ENCODE data around the gene FAM161B.
"Not testable (repeated sequence)": the region's sequence is repeated elsewhere in the genome, so short reads cannot be mapped to it uniquely, and the experiment has no call there.

Gene FAM161B, protein sequence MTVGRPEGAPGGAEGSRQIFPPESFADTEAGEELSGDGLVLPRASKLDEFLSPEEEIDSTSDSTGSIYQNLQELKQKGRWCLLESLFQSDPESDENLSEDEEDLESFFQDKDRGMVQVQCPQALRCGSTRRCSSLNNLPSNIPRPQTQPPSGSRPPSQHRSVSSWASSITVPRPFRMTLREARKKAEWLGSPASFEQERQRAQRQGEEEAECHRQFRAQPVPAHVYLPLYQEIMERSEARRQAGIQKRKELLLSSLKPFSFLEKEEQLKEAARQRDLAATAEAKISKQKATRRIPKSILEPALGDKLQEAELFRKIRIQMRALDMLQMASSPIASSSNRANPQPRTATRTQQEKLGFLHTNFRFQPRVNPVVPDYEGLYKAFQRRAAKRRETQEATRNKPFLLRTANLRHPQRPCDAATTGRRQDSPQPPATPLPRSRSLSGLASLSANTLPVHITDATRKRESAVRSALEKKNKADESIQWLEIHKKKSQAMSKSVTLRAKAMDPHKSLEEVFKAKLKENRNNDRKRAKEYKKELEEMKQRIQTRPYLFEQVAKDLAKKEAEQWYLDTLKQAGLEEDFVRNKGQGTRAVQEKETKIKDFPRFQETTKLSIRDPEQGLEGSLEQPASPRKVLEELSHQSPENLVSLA

DNA sequence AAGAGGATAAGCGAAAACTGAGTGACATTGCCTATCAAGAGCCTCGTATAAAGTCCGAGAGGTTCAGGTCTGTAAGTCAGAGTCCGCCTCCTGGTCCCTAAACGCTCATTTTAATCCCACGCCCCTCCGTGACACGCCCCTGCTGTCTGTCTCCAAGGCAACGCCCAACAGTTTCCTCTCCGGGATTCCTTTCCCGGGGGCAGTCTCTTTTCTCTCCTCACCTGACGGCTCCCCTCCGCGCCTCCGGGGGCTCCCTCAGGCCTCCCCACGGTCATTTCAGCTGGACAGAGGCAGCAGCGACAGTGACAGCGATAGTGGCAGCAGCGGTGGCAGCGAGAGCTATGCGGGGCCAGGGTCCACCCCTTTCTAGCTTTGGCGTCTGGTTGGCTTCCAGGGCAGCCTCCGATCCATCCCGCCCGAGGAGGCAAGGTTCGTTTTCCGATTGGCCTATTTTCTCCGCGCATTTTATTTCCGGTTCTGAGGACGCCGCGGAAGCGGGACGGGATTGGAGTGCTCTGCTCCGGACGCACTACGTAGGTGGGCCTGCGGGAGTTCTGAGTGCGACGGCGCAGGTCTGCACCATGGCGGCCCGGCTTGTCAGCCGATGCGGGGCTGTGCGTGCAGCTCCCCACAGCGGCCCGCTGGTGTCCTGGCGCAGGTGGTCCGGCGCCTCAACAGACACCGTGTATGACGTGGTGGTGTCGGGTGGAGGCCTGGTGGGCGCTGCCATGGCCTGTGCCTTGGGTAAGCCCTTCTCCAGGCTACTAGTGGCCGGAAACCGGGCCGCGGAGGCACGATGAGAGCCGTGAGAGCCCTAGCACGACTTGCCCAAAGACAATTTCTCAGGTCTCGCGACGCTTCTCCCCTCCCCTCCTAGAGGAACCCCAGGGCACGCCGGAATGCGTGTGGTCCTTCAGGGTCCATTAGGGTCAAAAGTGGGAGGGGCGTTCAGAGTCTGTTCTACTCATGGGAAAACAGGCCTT lies at the start of gene FAM161B, which contains the start of gene COQ6:
TSS of gene FAM161B (minus strand) at position 343 of the 983 bp plus-strand sequence. CDS start at position 275, 68 bp downstream.
TSS of gene COQ6 (plus strand) at position 551 of the 983 bp plus-strand sequence. CDS start at position 582, 31 bp downstream.
- peak; percentile 97 for DNase-seq

- DNase-seq, result no peak
Measured at GRCh38 chr14:73998726-73999125, 48.8 kb upstream of the FAM161B start.

GRCh38 chr14:73997944-73998447 lies 48.1 kb upstream of the FAM161B start:
- DNase-seq, result no peak

DNA sequence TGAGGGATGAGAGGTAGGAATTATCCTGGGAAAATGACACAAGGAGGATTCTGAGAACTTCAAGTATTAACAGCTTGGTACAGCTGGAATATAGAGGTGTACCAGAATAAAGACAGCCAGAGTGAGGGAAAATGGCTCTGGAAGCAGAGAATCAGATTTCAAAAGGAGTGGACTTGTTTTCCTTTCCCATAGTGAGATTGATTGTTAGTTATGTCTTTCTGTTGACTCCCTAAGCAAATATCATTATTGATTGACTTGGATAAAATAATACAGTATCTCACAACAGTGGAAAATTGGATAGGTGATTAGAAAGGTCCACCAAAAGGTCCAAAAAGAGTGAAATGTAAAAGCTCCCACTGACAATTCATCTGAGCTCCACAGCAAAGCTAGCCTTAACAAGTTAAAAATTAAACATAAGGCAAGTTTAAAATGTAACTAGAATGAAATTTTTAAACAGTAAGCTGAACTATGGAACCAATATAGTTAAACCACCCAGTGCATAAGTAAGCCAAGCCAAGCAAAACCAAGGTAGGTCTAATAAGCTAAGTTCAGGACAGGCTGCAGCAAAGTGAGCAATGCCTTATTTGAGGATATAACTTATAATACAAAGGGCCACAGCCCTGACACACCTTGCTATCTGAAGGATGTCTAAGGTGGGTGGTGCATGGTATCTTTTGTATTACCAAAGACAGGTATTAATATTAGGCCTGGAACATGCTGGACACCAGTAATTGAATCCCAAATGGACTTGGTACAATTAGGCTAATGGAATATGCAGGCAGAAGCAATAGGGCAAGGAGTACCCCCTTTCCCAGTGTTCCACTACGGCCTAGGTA lies 47.4 kb upstream of the FAM161B start:
- no peak for DNase-seq

DNA sequence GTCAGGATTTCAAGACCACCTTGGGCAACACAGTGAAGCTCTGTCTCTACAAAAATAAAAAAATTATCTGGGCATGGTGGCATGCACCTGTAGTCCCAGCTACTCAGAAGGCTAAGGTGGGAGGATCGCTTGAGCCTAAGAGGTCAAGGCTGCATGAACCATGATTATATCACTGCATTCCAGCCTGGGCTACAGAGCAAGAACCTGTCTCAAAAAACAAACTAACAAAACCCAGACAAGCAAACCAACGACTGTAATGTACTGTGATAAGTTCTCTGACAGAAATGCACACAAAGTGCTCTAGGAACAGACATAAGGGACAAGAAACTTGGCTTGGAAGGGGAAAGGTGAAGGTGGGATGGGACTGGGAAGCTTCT lies 46.8 kb upstream of the FAM161B start:
- DNase-seq, result no peak

GRCh38 chr14:73995977-73996378 lies 46.1 kb upstream of the FAM161B start:
- DNase-seq, result no peak

- DNase-seq, result not testable (repeated sequence)
Measured at GRCh38 chr14:73994926-73995325, 45.0 kb upstream of the FAM161B start.

DNA sequence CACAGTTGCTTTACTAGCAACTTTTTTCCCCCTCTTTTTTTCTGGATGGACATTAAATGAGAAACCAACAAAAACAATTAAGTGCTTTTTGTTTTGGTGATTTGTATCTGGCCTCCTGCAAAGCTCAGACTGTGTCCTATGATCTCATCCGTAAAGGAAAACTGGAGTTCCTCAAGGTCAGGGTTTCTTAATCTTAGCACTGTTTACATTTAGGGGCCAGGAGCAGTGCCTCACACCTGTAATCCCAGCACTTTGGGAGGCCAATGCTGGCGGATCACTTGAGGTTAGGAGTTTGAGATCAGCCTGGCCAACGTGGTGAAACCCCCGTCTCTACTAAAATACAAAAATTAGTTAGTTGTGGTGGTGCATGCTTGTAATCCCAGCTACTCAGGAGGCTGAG lies 41.2 kb upstream of the FAM161B start:
- no peak for DNase-seq

GRCh38 chr14:73988656-73989055 lies 38.8 kb upstream of the FAM161B start:
- DNase-seq, result not testable (repeated sequence)

DNA sequence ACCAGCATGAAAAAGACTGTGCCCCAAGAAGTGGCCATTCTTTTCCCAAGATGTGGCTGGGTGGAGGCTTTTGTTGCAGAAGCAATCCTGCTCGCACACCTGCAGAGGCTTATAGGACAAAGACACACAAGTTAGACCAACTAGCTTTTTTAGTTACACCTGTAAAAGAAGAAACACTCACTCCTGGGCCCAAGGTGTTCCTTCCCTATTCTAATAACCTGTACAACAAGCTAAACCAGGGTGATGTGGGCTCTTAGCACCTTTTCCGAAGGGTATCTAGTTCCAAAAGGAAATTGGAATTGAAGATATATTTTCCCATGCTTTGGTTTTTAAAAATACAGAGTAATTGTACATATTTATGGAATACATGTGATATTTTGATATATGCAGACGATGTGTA lies 38.2 kb upstream of the FAM161B start:
- no peak for DNase-seq

- DNase-seq, result no peak
Measured at GRCh38 chr14:73977896-73978295, 28.0 kb upstream of the FAM161B start.

- no peak for DNase-seq
Measured at GRCh38 chr14:73976125-73976524, 26.2 kb upstream of the FAM161B start.

GRCh38 chr14:73973497-73973896 lies 23.6 kb upstream of the FAM161B start:
- DNase-seq, result no peak

DNA sequence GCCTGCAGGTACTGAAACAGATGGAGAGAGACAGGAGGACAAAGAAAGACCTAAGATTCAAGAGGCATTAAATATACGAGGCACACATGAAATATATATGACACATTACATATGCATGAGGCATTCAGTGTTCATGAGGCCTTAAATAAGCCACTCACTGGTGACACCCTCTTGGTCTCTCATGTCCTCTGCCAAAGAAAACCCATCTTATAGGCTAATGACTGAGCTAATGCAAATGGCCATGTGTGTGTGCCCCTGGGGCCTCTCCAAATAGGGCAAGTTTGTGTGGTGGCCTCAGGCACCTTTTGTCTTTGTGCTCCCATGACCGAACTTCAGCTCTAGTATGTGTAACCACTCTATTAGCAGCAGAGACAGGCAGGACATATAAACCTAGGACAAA lies 19.0 kb upstream of the FAM161B start:
- DNase-seq, result no peak

- DNase-seq, result no peak
Measured at GRCh38 chr14:73965216-73965615, 15.3 kb upstream of the FAM161B start.

- DNase-seq, result no peak
Measured at GRCh38 chr14:73961192-73961591, 11.3 kb upstream of the FAM161B start.

DNA sequence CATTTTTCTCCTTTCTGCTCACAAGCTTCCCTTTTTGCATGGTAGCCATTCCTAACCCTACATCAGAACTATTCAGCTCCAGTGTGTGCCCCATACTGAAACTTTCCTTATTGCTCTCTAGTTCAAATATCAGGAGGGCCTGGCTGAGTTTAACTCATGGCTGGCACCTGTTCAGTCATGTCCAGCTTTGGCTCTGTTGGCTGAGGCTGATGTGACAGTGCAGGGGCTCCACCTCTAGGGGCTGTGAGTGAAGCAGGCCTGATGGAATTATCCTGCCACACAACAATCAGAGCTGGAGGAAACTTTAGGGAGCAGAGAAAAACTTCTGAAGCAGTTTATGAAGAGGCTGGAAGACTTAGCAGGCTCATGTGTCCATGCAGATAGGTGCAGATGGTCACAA lies 8.7 kb upstream of the FAM161B start:
- DNase-seq, result no peak

DNA sequence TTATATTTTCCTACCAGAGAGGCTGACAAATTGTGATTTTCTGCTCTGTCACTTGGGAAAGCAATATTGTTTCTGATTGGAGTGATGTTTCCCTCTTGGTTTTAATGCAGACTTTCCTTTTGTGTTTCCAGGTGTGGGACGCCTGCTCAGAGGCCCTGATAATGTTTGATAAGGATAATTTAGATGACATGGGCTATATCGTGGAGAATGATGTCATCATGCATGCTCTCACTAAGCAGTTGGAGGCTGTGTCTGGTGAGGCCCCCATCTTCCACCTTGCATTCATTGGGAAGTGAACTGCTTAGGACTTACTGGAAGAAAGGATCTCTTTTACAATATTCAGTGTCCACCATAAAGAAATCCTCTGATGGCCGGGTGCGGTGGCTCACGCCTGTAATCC lies 5.8 kb upstream of the FAM161B start:
- DNase-seq, result no peak

GRCh38 chr14:73953731-73954130 lies 3.8 kb upstream of the FAM161B start:
- peak; percentile 17 for DNase-seq

- DNase-seq, result no peak
Measured at GRCh38 chr14:73945159-73945670, 4.7 kb downstream of the FAM161B start.

DNA sequence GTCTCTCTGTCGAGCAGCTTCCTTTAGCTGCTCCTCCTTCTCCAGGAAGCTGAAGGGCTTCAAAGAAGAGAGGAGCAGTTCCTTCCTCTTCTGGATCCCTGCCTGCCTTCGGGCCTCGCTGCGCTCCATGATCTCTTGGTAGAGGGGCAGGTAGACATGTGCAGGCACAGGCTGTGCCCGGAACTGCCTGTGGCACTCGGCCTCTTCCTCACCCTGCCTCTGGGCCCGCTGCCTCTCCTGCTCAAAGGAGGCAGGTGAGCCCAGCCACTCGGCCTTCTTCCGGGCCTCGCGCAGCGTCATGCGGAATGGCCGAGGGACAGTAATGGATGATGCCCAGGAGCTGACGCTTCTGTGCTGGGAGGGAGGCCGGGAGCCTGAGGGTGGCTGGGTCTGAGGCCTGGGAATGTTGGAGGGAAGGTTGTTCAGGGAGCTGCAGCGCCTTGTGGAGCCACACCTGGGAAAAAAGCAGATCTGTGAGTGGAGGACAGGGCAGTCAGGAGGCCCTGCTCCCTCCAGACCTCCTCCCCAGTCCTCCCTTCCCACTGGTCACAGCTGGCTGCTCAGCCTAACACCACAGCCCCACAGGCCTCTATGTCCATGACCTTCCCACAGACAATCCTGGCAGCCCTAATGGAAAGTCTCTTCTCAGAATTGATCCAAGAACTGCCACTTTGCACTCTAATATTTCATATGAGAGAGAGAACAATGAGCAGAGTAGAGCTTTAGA lies 5.3 kb downstream of the FAM161B start:
- no peak for DNase-seq
